Stromal cell of bone marrow (primary cell): ENCODE measurements around the gene UST.
"Not testable (repeated sequence)": the region's sequence is repeated elsewhere in the genome, so short reads cannot be mapped to it uniquely, and the experiment has no call there.

Source experiments
- DNase-seq: peaks from one replicate; pipeline ENCODE4 v3.0.0-alpha.2; 2012; ENCODE audit warnings: low read depth

Gene UST

DNA sequence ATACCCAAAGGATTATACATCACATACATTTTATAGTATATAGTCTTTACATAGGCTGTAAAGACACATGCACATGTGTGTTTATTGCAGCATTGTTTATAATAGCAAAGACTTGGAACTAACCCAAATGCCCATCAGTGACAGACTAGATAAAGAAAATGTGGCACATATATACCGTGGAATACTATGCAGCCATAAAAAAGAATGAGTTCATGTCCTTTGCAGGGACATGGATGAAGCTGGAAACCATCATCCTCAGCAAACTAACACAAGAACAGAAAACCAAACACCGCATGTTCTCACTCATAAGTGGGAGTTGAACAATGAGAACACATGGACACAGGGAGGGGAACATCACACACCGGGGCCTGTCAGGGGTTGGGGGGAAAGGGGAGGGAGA lies 231.5 kb downstream of the UST start:
- DNase-seq: not testable (repeated sequence)

DNA sequence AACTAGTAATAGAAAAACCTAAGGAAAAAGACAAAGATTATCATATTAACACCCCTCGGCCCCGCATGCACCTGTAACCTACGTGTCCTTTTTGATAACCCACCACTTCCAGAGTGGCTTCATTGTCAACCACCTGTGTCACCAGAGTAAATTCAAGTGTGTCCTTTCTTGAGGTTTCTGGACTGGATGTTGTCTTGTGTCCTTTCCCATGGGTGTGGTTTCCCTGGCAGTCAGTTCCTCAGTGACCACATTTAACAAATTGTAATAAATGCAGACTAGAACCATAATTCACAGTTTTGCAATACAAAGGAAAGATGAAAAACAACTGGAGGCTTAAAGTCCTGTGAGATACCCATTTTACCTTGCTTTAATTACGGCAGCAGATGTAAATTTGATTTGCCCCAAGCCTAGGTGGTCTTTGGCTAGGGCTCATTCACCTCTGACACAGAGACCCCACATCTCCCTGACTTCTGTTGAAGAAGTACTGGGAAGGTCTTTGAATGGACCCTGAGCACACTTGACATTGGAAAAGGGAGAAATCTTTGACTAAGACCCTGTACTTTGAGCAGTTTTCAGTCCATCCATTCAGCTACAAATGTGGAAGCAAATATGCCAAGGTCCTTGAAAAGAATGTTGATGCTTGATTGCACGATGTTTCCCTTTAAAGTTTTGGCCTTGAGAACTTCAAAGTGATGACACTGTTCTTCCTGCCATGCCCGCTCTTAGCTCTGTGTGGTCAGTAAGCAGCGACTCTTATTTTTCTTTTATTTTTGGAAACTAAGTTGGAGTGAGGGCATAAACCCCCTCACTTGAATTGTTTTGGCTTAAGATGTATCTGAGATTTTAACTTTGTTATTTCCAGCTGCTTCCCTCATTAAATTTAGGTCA lies 232.4 kb downstream of the UST start:
- no peak for DNase-seq

DNA sequence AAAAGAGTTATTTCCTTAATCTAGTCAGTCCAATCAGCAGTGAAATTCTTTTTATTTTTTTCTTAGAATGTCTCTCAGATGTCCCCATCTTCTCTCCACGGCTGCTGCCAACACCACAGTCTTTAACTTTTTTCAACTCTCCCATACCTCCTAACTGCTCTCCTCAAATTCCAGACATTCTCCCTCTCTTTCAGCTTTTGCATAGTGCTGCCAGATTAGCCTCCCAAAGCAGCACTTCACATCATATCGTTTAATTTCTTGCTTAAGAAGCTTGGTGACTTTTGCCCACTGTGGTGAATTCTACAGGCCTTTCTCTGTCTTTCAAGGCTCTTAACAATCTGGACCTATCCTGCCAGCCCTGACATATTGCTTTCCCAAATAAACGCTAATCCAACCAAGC lies 233.4 kb downstream of the UST start:
- DNase-seq: no peak

DNA sequence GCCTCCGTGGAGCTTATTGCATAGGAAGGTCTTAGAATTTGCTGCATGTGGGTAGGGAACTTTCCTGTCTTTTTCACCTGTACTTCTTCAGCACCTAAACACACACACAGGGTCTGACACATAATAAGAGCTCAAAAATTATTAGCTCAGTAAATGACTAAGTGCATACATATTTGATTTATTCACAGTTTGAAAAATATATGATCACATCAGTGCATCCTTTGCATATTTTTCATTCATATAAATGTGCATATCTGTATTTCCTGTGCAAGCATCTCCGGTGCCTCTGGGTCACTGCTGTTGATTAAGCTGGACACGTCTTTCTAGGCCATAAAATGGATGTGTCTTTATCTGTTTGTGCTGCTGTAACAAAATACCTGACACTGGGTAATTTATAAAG lies 234.7 kb downstream of the UST start:
- no peak for DNase-seq

DNA sequence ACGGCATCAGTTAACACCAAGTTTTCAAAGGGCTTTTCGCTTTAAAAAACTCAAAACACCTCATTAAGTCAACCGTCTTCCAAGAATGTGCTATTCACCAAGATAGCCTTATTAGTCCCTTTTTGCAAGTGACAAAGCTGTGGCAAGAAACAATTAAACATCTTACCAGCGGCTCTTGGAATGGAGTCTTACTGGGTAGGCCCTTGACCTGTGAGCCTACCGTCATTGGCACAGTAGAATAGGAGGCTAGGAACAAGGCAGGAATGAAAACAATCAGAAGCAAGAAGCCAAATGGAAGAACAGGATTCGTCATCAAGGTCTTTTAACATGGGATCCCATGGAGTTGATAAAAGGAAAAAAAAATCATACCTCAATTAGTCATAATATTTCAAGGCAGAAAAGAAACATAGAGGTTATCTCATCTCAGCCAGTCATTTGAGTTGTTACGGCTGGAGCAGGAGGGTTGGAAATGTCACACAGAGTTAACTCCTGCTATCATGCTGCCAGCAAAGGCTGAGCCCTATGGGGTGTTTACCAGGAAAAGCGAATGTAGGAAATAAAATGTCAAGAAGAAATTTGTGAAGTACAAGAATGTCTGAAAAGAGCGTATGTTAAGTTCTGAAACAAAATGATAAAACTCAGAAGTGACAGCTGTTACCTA lies 236.4 kb downstream of the UST start:
- DNase-seq: no peak

DNA sequence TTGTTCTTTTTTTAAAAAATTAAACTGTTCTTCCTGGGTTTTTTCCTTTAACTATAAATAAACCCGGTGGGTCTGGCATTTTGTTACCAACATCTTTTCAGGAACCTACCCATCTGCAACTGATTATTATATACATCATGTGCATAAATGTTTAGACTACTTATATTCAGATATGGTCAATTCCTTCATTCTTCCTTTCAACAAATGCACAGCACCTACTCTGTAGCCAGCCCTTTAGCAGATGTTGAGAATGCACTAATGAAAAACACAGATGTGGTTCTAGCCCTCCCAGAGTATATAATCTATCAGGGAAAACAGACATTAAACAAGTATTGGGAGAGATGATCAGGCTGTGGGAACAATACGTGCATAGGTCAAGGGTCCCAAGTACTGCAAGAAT lies 237.1 kb downstream of the UST start:
- DNase-seq: no peak

DNA sequence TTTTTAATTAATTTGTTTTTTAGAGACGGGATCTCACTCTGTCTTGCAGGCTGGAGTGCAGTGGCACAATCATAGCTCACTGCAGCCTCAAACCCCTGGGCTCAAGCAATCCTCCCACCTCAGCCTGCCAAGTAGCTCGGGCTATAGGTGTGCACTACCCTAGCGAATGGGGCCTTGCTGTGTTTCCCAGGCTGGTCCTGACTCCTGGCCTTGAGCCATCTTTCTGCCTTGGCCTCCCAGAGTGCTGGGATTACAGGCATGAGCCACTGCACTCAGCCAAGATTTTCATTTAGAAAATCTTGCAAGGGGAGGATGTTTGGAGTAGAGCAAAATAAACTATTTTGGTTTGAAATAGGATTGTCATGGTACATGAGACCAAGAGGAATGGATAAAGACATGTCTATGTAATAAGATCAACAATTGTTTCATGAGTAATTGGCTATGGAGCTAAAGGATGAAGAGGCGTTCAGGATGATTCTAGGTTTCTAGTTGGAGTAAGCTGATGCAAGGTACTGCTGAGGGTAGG lies 237.8 kb downstream of the UST start:
- no peak for DNase-seq

DNA sequence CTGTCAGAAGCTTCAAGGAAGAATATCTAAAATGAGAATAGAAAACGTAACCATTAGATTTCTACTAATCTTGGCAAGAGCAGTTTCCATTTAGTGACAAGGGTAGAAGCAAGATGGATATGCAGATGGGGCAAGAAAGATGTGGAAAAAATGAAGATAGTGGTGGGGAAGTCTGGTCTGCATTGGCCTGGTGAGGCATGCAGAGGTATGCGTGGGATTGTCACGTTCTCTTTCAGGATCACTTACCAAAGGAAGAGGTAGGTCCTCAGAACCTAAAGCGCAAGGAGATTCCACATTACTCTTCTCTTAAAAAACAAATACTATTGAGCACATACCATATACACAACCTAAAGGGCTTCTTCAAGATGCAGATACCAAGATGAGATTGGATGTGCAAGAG lies 238.7 kb downstream of the UST start:
- no peak for DNase-seq

DNA sequence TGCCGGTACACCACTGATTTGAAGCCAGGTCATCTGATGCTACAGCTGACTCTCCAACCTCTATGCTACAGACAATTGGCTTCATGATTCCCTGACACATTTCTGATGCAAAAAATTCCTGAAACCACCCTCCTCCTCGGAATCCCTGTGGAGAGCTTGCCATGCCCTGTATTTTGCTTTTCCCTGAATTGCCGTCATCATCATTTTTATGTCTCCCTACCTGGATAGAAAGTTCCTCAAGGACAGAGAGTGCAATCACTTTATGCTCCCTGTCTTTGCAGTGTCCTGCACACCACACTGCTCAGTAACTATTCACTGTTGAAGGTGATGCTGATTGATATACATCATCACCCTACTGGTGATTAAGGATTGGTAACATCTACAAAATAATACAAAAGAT lies 239.8 kb downstream of the UST start:
- DNase-seq: no peak

DNA sequence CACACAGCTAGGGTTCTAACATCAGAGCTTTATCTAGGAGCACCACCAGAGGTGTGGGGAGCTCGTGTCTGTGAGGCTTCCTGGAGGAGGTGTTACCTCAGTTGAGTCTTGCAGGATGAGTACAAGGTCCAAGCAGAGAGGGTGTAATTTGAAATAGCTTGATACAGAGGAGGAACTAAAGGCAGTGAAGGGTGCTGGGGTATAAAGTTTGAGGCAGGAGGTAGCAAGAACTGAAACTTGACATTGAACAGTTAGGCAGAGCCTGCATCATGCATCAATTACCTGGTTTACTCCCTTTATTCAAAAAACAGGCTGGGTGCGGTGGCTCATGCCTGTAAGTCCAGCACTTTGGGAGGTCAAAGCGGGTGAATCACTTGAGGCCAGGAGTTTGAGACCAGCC lies 241.2 kb downstream of the UST start:
- no peak for DNase-seq

DNA sequence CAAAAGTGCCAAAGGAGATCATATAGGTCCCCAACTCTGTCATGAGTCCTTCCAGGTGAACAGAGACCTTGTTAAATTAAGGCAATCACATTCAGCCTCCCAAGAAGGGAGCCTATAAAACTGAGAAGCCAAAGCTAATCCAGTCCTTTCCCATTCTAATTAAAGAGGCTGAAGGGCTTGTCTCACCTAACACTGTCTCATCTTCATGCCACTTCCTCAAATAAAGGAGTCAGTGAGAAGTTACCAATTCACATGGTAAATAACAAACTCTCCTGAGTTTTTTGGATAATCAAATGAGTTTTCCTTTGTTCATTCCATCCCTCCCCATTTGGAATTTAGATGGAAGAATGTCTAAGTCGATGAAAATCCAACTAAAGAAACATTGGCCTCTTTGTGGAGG lies 242.8 kb downstream of the UST start:
- no peak for DNase-seq

DNA sequence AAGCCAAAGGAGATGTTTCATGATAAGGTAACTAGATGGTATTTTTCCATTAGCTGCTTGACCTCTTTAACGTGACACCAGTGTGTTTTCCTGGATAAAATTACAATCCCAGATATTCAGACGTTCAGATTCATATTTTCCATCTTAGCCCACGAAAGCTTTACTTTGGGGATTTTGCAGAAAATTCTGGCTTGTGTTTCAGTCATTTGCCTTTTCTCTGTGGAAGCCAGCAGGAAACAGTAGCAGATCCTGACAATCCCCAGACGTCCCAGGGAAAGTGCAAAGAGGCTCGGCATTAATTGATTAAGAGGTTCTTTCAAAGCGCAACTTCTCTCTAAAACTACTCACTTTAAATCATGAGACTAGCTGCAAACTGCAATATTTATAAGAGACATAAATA lies 243.6 kb downstream of the UST start:
- no peak for DNase-seq

DNA sequence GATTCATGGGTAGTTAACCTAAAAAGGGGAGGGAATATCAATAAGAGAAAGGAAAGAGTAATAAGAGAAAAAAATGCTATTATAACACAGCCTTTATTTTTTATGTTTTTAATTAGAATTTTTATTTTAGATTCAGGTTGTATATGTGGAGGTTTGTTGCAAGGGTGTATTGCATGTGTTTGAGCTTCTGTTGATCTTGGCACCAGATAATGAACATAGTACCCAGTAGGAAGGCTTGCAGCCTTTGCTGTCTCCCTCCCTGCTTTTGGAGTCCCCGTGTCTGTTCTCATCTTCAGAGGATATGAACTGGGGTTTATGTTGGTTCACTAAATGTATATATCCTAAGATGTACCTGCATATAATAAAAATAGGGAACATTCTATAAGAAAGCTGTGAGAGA lies 250.0 kb downstream of the UST start:
- no peak for DNase-seq

DNA sequence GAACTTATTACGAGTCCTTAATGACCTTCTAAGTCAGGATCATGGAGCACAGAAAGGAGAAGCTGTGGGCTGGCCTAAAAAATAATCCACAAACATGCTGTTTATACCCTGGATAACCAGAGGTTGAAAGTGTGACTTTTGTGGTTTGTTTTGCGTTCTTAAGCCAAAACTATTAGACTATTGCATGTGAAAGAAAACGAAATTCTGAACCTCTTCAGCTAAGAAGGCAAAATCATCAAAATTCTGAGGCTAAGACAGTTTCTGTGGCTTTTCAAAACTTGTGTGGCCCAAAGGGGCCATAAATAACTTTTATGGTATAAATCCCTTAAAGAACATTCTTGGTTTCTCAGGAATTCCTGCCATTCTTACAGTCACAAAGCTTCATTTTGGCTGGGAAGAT lies 251.0 kb downstream of the UST start:
- peak; percentile 78 for DNase-seq

DNA sequence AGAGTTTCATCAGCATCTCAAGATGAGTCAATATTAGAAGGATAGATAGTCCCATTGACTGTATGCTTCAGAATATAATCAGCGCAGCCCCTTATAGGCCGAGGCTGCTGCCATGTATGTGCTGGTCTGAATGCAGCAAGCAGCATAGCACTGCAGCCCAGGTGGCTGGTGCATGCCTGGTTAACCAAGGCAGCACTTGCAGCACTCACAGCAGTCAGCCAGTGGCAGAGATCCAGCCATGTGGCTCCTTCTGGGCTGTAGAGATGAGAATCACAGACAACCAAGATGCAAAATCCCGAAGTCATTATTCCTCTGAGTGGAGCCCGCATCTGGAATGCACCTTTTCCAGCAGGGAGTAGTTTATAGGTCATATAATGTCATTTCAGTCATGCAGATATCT lies 251.9 kb downstream of the UST start:
- no peak for DNase-seq

DNA sequence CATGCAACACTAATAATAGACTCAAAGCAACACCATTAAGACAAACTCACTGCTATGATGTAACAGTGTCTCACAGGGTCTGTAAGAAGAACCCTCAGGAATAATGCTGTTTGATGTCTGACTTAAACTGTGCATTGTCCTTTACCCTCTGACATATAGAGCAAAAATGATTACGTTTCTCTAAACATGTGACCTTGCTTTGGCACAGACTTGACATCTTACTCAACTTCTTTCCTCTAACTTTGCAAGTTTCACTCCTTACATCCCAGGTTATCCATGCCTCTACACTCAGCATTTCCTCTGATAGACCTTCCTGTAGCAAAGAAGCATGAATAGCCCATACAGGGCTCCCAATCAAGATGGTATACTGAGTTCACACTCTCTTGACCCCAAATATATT lies 252.7 kb downstream of the UST start:
- no peak for DNase-seq

DNA sequence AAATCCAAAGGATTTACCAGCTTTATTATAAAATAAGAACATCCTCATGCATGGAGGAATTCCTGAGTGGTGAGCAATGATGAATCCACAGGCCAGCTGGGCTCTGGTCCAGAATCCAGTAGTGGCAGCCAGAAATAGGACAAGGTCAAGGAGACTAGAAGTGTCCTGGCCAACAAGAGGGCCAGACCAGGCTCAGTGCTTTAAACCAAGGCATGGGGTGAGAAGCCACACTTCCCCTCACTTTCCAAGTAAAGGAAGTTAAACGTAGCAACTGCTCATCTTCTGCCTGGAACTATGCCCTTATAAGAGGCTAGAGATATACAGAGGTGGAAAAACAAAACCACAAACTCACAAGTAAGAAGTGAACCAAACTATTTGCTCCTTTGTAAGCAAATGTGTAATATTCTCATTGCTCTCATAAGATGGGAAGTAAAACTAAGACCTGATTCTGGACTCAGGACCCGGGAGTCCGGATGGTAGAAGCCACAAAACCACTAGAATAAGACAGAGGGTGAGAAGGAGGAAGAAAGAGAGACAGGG lies 253.2 kb downstream of the UST start:
- peak; percentile 68 for DNase-seq

DNA sequence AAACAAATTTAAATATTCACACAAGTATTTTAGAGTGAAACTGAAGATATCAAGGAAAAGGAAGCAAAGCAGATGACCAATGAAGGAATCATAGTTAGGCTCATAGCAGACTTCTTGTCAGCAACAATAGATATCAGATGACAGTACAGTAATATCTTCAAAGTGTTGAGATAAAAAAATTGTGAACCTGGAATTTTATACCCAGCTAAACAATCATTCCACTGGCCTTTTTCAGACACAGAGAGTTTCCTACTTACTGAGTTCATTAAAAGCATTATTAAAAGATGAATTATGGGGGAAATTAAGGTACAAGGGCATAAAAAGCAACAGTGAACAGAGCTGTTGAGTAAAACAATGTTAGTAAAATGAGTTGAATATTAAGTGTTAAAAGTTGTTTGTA lies 254.6 kb downstream of the UST start:
- DNase-seq: no peak

DNA sequence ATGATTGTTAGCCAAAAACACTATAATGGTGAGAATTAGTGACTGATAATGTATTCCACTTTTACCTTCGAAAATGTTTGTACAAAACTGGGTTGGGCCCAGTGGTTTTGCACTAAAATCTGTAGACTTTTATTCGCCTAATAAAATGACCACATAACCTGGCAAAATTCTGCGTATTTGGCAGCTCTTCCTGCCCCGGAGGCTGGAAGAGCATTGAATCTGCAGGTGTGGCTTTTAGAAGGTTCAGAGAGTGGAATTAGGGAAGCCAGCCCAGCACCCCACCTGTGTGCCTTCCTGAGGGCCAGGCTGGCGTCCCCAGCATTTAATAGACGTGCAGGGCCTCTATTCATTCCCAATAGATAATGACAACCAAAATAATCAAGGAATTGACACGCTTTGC lies 256.7 kb downstream of the UST start:
- DNase-seq: no peak

DNA sequence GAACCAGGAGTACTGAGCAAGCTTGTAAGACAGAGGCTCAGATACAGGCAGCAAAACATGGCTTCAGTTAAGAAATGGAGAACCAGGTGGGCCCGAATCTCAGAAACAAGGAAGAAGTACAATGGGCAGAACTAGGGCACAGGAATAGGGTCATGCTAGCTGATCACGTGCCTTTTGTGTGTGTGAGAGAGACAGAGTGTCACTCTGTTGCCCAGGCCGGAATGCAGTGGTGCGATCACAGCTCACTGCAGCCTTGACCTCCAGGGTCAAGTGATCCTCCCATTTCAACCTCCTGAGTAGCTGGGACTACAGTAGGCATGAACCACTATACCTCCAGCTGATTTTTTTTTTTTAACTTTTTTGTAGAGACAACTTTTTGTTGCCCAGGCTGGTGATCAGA lies 257.8 kb downstream of the UST start:
- no peak for DNase-seq

DNA sequence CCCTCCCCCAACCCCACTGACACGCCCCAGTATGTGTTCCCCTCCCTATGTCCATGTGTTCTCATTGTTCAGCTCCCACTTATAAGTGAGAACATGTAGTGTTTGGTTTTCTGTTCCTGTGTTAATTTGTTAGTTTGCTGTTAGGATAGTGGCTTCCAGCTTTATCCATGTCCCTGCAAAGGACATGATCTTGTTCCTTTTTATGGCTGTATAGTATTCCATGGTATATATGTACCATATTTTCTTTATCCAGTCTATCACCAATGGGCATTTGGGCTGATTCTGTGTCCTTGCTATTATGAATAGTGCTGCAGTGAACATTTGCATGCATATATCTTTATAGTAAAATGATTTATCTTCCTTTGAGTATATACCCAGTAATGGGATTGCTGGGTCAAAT lies 259.4 kb downstream of the UST start:
- DNase-seq: not testable (repeated sequence)

DNA sequence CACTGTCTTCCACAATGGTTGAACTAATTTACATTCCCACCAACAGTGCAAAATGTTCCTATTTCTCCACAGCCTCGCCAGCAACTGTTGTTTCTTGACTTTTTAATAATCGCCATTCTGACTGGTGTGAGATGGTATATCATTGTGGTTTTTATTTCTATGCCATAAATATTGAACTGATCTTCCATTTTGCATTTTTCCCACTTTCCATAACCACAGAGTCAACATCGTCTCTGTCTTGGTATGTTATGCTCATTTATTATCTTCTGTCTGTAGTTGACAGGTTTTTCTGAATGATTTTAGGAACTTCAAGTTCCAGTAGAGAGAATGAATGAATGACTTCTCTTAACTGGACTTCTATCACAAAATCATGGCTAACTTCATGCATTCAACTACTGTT lies 259.8 kb downstream of the UST start:
- no peak for DNase-seq

DNA sequence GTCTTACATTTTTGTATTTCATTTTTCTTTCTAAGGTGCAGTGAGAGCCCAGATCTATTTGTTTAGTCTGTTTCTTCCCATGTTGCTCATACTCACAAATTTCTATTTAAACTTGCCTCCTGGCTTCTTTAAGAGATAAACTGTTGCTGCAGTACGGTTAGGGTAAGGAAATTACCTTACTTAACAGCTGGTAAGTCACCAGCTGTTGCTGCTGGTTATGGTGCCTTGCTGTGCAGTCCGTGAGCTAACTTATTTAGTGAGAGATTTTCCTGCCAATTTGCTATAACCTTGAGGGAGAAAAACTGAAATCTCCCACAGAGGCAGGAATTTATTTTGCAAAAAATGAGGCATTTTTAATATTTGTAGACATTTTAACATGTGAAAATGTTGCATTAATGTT lies 261.0 kb downstream of the UST start:
- DNase-seq: no peak
